HEK293 (cell line): ENCODE data around the gene ENO3.

Experiments
- EGR2 ChIP-seq: fragments of 450-650 bp; formaldehyde crosslinking; IDR thresholded peaks from 2 replicates; pipeline ENCODE4 v1.5.1; 2016; ENCODE audit warnings: low read depth, missing biosample characterization, missing genetic modification characterization
- GLIS1 ChIP-seq: fragments of 450-650 bp; formaldehyde crosslinking; IDR thresholded peaks from 2 replicates; pipeline ENCODE4 v1.5.1; 2016; ENCODE audit warnings: missing biosample characterization, missing genetic modification characterization
- IKZF3 ChIP-seq: fragments of 450-650 bp; IDR thresholded peaks from 2 replicates; pipeline ENCODE4 v1.5.0; 2018; ENCODE audit warnings: missing biosample characterization, mild to moderate bottlenecking, missing genetic modification characterization, moderate library complexity
- KLF7 ChIP-seq: fragments of 450-650 bp; formaldehyde crosslinking; IDR thresholded peaks from 2 replicates; pipeline ENCODE4 v1.5.1; 2016; ENCODE audit warnings: missing biosample characterization, missing genetic modification characterization, borderline replicate concordance
- OVOL3 ChIP-seq: fragments of 450-650 bp; formaldehyde crosslinking; IDR thresholded peaks from 2 replicates; pipeline ENCODE4 v1.5.1; 2016; ENCODE audit warnings: missing biosample characterization, missing genetic modification characterization
- REPIN1 ChIP-seq: fragments of 450-650 bp; formaldehyde crosslinking; IDR thresholded peaks from 2 replicates; pipeline ENCODE4 v1.5.1; 2017; ENCODE audit warnings: missing biosample characterization, missing genetic modification characterization, low read depth
- SALL2 ChIP-seq: fragments of 450-650 bp; formaldehyde crosslinking; IDR thresholded peaks from 2 replicates; pipeline ENCODE4 v1.5.0; 2017; ENCODE audit warnings: missing biosample characterization, mild to moderate bottlenecking, missing genetic modification characterization, borderline replicate concordance
- SETDB1 ChIP-seq: IDR thresholded peaks from one replicate; pipeline ENCODE4 v1.6.1; 2017; ENCODE audit warnings: mild to moderate bottlenecking, low read length, moderate library complexity, mixed read lengths; ENCODE audit not compliant: insufficient read length
- SP3 ChIP-seq: fragments of 450-650 bp; formaldehyde crosslinking; IDR thresholded peaks from 2 replicates; pipeline ENCODE4 v1.5.1; 2016; ENCODE audit warnings: missing biosample characterization, missing genetic modification characterization
- ZBTB21 ChIP-seq: fragments of 450-650 bp; formaldehyde crosslinking; IDR thresholded peaks from 2 replicates; pipeline ENCODE4 v1.5.1; 2017; ENCODE audit warnings: missing biosample characterization, missing genetic modification characterization
- ZNF16 ChIP-seq: fragments of 450-650 bp; formaldehyde crosslinking; IDR thresholded peaks from 2 replicates; pipeline ENCODE4 v1.5.1; 2016; ENCODE audit warnings: low read depth, missing biosample characterization, missing genetic modification characterization
- ZNF350 ChIP-seq: fragments of 450-650 bp; formaldehyde crosslinking; IDR thresholded peaks from 2 replicates; pipeline ENCODE4 v1.5.0; 2017; ENCODE audit warnings: missing biosample characterization, mild to moderate bottlenecking, missing genetic modification characterization
- ZNF423 ChIP-seq: fragments of 450-650 bp; formaldehyde crosslinking; IDR thresholded peaks from 2 replicates; pipeline ENCODE4 v1.5.1; 2016; ENCODE audit warnings: missing biosample characterization, missing genetic modification characterization
- ZNF426 ChIP-seq: fragments of 450-650 bp; formaldehyde crosslinking; IDR thresholded peaks from 2 replicates; pipeline ENCODE4 v1.5.1; 2017; ENCODE audit warnings: missing biosample characterization, missing genetic modification characterization, mild to moderate bottlenecking, inconsistent platforms, moderate library complexity
- ZNF48 ChIP-seq: fragments of 450-650 bp; formaldehyde crosslinking; IDR thresholded peaks from 2 replicates; pipeline ENCODE4 v1.5.1; 2016; ENCODE audit warnings: missing biosample characterization, missing genetic modification characterization
- ZNF510 ChIP-seq: fragments of 450-650 bp; formaldehyde crosslinking; IDR thresholded peaks from 2 replicates; pipeline ENCODE4 v1.5.1; 2018; ENCODE audit warnings: mild to moderate bottlenecking, missing genetic modification characterization, missing biosample characterization; ENCODE audit not compliant: insufficient replicate concordance
- ZNF558 ChIP-seq: fragments of 450-650 bp; formaldehyde crosslinking; IDR thresholded peaks from 2 replicates; pipeline ENCODE4 v1.5.1; 2016; ENCODE audit warnings: missing biosample characterization, missing genetic modification characterization
- ZNF596 ChIP-seq: fragments of 450-650 bp; IDR thresholded peaks from 2 replicates; pipeline ENCODE4 v1.5.0; 2018; ENCODE audit warnings: missing biosample characterization, mild to moderate bottlenecking, missing genetic modification characterization, moderate library complexity
- ZNF660 ChIP-seq: fragments of 450-650 bp; IDR thresholded peaks from 2 replicates; pipeline ENCODE4 v1.5.1; 2018; ENCODE audit warnings: missing biosample characterization, mild to moderate bottlenecking, missing genetic modification characterization
- ZNF701 ChIP-seq: fragments of 450-650 bp; formaldehyde crosslinking; IDR thresholded peaks from 2 replicates; pipeline ENCODE4 v1.5.1; 2016; ENCODE audit warnings: missing biosample characterization, missing genetic modification characterization
- ZNF707 ChIP-seq: fragments of 450-650 bp; formaldehyde crosslinking; IDR thresholded peaks from 2 replicates; pipeline ENCODE4 v1.5.1; 2016; ENCODE audit warnings: missing biosample characterization, missing genetic modification characterization
- ZNF747 ChIP-seq: fragments of 450-650 bp; formaldehyde crosslinking; IDR thresholded peaks from 2 replicates; pipeline ENCODE4 v1.5.1; 2016; ENCODE audit warnings: missing biosample characterization, missing genetic modification characterization
- ZNF791 ChIP-seq: fragments of 450-650 bp; formaldehyde crosslinking; IDR thresholded peaks from 2 replicates; pipeline ENCODE4 v1.5.1; 2016; ENCODE audit warnings: missing biosample characterization, missing genetic modification characterization
- ZNF843 ChIP-seq: fragments of 450-650 bp; formaldehyde crosslinking; IDR thresholded peaks from 2 replicates; pipeline ENCODE4 v1.5.1; 2016; ENCODE audit warnings: missing biosample characterization, missing genetic modification characterization
- ZXDB ChIP-seq: fragments of 450-650 bp; formaldehyde crosslinking; IDR thresholded peaks from 2 replicates; pipeline ENCODE4 v1.5.1; 2016; ENCODE audit warnings: missing biosample characterization, missing genetic modification characterization
- TF ChIP-seq, protein P1 (sequence below): fragments of 450-650 bp; formaldehyde crosslinking; IDR thresholded peaks from 2 replicates; pipeline ENCODE4 v1.5.1; 2016; ENCODE audit warnings: missing biosample characterization, missing genetic modification characterization, low read depth
- TF ChIP-seq, protein P2 (sequence below): fragments of 450-650 bp; formaldehyde crosslinking; IDR thresholded peaks from 2 replicates; pipeline ENCODE4 v1.5.1; 2016; ENCODE audit warnings: missing biosample characterization, missing genetic modification characterization
- TF ChIP-seq, protein P3 (sequence below): fragments of 450-650 bp; formaldehyde crosslinking; IDR thresholded peaks from 2 replicates; pipeline ENCODE4 v1.5.1; 2016; ENCODE audit warnings: missing biosample characterization, missing genetic modification characterization
- TF ChIP-seq, protein P4 (sequence below): fragments of 450-650 bp; formaldehyde crosslinking; IDR thresholded peaks from 2 replicates; pipeline ENCODE4; 2016; ENCODE audit warnings: missing biosample characterization, missing genetic modification characterization
- TF ChIP-seq, protein P5 (sequence below): fragments of 450-650 bp; formaldehyde crosslinking; conservative IDR thresholded peaks from 2 replicates; pipeline ENCODE4 v1.5.1; 2016; ENCODE audit warnings: low read depth, missing biosample characterization, missing genetic modification characterization

The ENO3 gene

DNA sequence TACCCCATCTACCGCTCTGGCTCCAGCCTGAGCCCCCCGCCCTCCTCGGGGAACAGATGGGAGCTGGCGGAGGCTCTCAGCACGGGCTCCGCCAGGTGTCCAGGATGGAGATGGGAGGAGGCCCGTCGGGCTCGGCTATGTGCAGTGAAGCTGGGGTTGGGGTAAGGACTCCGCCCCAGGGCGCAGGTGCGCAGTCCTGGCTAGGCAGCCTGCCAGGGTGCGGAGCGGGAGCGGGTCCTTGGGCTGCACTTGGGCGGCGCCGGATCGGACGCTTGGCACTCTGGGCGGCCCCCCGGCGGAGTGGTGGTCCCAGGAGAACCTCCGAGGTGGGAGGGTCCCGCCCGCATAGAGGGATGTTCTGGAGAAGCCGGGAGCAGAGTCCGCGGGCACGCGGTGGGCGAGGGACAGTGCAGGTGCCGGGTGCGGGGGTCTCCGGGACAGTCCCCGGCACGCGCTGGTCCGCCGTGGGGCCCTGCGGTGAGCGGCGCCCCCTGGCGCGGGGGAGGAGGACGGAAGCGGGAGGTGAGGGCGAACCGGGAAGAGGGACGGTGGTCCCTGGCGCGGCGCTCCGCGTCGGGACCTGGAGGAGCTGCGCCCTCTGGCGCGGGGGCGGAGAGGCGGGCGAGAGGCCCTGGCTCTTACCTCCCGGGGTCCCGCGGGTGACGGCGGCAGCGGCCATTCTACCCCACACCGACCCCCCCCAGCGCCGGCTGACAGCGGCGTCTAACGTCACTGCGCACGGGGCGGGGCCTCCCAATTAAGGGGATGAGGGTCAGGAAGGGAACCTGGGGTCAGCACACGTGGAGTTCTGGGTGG is 36.2 kb downstream of the ENO3 start, which contains the start of gene CAMTA2 (continued):
- TF ChIP-seq, protein P1, sequence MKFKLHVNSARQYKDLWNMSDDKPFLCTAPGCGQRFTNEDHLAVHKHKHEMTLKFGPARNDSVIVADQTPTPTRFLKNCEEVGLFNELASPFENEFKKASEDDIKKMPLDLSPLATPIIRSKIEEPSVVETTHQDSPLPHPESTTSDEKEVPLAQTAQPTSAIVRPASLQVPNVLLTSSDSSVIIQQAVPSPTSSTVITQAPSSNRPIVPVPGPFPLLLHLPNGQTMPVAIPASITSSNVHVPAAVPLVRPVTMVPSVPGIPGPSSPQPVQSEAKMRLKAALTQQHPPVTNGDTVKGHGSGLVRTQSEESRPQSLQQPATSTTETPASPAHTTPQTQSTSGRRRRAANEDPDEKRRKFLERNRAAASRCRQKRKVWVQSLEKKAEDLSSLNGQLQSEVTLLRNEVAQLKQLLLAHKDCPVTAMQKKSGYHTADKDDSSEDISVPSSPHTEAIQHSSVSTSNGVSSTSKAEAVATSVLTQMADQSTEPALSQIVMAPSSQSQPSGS (tag by site-specific recombination), result no peak
- TF ChIP-seq ZNF660 (peak; percentile 87), ZNF596 (tag by site-specific recombination) (0 out of 2 replicates have a peak, but pooled peaks have one; percentile 17), ZNF707 (no peak), ZNF423 (peak; percentile 98), ZNF426 (tag by site-specific recombination) (no peak), IKZF3 (peak; percentile 85), OVOL3 (tag by site-specific recombination) (peak; percentile 24; the same call in 1 of the 2 replicates), ZNF48 (tag by site-specific recombination) (no peak), ZBTB21 (peak; percentile 79), SETDB1 (no peak), SP3 (tag by site-specific recombination) (peak; percentile 50), ZNF791 (tag by site-specific recombination) (no peak), KLF7 (tag by site-specific recombination) (no peak), ZNF350 (tag by site-specific recombination) (no peak), ZXDB (tag by site-specific recombination) (no peak; the same call in none of the 2 replicates), REPIN1 (tag by site-specific recombination) (peak; percentile 85), SALL2 (tag by site-specific recombination) (no peak), ZNF558 (no peak), ZNF16 (tag by site-specific recombination) (no peak), ZNF510 (tag by site-specific recombination) (no peak), ZNF843 (tag by site-specific recombination) (peak; percentile 59; the same call in 1 of the 2 replicates), EGR2 (tag by site-specific recombination) (peak; percentile 80), ZNF701 (tag by site-specific recombination) (no peak), ZNF747 (no peak), GLIS1 (peak; percentile 99)
- TF ChIP-seq, protein P2, sequence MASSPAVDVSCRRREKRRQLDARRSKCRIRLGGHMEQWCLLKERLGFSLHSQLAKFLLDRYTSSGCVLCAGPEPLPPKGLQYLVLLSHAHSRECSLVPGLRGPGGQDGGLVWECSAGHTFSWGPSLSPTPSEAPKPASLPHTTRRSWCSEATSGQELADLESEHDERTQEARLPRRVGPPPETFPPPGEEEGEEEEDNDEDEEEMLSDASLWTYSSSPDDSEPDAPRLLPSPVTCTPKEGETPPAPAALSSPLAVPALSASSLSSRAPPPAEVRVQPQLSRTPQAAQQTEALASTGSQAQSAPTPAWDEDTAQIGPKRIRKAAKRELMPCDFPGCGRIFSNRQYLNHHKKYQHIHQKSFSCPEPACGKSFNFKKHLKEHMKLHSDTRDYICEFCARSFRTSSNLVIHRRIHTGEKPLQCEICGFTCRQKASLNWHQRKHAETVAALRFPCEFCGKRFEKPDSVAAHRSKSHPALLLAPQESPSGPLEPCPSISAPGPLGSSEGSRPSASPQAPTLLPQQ, result peak; percentile 94
- TF ChIP-seq, protein P3, sequence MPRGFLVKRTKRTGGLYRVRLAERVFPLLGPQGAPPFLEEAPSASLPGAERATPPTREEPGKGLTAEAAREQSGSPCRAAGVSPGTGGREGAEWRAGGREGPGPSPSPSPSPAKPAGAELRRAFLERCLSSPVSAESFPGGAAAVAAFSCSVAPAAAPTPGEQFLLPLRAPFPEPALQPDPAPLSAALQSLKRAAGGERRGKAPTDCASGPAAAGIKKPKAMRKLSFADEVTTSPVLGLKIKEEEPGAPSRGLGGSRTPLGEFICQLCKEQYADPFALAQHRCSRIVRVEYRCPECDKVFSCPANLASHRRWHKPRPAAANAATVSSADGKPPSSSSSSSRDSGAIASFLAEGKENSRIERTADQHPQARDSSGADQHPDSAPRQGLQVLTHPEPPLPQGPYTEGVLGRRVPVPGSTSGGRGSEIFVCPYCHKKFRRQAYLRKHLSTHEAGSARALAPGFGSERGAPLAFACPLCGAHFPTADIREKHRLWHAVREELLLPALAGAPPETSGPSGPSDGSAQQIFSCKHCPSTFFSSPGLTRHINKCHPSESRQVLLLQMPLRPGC (tag by site-specific recombination), result peak; percentile 65; the same call in 1 of the 2 replicates
- TF ChIP-seq, protein P4, sequence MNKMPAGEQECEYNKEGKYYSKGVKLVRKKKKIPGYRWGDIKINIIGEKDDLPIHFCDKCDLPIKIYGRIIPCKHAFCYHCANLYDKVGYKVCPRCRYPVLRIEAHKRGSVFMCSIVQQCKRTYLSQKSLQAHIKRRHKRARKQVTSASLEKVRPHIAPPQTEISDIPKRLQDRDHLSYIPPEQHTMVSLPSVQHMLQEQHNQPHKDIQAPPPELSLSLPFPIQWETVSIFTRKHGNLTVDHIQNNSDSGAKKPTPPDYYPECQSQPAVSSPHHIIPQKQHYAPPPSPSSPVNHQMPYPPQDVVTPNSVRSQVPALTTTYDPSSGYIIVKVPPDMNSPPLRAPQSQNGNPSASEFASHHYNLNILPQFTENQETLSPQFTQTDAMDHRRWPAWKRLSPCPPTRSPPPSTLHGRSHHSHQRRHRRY (tag by site-specific recombination), result no peak
- TF ChIP-seq, protein P5, sequence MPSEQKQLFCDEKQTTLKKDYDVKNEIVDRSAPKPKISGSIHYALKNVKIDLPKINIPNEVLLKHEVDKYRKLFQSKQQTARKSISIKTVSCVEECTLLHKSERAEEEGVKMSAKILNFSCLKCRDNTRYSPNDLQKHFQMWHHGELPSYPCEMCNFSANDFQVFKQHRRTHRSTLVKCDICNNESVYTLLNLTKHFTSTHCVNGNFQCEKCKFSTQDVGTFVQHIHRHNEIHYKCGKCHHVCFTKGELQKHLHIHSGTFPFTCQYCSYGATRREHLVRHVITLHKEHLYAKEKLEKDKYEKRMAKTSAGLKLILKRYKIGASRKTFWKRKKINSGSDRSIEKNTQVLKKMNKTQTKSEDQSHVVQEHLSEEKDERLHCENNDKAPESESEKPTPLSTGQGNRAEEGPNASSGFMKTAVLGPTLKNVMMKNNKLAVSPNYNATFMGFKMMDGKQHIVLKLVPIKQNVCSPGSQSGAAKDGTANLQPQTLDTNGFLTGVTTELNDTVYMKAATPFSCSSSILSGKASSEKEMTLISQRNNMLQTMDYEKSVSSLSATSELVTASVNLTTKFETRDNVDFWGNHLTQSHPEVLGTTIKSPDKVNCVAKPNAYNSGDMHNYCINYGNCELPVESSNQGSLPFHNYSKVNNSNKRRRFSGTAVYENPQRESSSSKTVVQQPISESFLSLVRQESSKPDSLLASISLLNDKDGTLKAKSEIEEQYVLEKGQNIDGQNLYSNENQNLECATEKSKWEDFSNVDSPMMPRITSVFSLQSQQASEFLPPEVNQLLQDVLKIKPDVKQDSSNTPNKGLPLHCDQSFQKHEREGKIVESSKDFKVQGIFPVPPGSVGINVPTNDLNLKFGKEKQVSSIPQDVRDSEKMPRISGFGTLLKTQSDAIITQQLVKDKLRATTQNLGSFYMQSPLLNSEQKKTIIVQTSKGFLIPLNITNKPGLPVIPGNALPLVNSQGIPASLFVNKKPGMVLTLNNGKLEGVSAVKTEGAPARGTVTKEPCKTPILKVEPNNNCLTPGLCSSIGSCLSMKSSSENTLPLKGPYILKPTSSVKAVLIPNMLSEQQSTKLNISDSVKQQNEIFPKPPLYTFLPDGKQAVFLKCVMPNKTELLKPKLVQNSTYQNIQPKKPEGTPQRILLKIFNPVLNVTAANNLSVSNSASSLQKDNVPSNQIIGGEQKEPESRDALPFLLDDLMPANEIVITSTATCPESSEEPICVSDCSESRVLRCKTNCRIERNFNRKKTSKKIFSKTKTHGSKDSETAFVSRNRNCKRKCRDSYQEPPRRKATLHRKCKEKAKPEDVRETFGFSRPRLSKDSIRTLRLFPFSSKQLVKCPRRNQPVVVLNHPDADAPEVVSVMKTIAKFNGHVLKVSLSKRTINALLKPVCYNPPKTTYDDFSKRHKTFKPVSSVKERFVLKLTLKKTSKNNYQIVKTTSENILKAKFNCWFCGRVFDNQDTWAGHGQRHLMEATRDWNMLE, result peak; percentile 32
